GM19452 (cell line): ENCODE results near the gene FSTL4.

Experiments
- ATAC-seq: cut with Tn5 transposase; IDR thresholded peaks from one replicate; pipeline ENCODE4 v1.9.1; 2021; ENCODE audit not compliant: unreplicated experiment

The FSTL4 gene

DNA sequence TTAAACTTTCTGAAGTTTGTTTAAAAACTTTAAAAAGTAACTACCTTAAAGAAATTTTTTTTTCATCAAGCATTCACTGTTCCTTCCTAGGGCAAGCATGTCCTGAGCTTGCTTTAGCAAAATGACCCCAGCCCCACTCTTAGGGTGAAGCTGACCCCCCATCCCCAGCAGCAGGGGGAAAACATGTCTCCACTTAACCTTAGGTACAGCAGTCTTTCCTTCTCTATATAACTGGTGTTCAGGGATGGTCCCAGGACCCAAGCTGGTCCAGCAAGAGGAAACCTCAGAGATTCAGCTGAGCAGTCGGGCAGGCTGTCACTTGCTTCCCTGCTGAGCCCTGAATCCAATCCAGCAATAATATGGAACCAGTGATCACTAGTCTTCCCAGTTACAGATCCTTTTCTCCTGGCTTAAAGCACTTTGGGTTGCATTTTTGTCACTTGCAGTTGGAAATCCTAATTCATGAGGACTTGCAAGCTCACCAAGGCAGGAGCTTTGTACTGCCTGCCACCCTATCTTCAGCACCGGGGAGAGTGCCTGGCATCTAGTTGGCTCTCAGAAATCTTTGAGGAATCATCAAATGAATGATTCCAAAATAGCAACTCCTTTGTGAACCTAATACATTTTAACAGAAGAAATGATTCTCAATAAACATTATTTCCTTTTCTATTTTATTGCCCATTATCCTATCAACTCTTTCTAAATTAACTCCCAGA, 91.2 kb downstream of the FSTL4 start:
- no peak for ATAC-seq

DNA sequence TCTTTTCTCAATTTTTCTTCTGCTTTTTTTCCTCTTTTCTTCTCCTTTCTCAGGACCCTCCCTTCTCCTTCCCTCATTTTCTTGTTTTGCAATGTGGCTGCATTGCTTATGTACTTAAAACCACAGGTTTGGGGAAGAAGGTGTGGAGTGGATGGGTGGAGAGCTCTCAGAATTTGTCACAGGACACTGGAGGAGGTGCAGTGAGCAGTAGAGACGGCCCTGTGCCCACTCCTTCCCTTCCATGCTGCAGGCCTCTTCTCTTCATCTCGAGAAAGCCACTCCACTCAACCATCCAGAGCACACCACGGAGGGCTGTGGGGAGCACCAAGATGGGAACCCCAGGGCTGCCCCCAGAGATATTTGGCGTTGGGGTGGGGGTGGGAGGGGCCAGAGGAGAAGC, 92.3 kb downstream of the FSTL4 start:
- no peak for ATAC-seq

DNA sequence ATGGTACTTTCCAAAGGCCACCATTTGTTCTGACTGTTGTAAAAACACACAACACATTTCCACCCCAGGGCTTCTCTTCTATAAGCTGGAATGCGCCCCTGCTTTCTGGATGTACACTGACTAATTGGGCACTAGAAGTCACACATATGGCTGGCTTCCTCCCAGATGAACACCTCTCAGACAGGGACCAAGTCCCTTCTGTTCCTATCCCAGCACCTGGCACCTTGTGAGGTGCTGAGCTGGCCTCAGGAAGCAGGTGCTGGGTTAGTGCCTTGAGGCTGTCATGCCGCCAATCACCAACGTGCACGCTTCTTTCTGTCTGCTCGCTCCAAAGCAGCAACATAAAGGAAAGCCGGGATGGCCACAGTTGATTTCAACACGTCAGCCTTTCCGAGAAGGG, 93.2 kb downstream of the FSTL4 start:
- no peak for ATAC-seq

DNA sequence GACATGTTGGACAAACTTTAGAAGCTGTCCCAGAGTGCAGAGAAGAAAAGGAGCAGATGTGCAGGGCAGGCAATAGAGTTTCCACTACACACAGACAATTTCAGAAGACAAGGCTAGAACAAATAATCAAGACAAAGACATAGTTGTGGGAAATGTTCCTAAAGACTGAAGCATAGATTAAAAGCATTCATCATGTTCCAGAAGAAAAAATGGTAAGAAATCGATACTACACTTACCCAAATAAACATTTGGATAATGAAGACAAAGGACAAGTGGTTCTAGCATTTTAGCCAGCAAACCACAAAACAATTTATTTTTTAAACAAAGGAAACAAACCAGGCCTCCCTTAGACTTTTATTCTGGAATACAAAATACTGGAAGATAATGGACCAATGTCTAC, 97.9 kb downstream of the FSTL4 start:
- no peak for ATAC-seq

DNA sequence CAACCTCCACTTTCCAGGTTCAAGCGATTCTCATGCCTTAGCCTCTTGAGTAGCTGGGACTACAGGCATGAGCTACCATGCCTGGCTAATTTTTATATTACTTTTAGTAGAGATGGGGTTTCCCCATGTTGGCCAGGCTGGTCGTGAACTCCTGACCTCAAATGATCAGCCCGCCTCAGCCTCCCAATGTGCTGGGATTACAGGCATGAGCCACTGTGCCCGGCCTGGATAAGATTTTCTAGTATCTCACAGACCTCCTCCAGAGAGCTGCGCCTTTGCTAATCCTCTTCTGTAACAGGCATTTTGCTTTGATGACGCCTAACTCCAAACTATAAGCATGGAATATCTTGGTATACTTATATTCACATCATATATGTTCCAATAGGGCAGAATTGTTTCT, 99.4 kb downstream of the FSTL4 start:
- ATAC-seq, result no peak

DNA sequence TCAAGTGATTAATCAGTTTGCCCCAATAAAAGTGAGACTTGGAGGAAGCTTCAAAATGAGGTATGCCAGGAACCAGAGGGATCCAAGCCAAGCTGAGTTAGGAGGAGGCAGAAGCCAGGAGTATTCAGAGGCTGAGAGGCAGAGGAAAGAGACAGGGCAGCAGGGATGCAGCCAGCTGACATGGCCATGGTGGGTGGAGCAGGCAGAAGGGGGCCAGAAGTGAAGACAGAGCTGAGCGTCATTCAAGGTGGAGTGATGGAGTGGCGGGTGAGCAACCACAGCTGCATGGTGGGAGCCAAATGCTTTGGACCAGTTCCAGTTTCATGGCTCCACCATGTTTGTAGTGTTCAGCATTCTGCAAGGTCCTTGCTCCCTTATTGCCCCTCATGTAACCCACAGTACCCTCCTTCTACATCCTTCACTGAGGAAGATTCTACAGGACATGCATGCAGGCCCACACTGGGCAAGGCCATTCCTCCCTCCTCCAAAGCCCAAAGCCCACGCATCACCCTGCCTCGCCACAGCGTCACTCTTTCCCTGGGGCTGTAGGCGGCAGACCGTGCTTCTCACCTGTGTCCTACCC, 100.6 kb downstream of the FSTL4 start:
- no peak for ATAC-seq

DNA sequence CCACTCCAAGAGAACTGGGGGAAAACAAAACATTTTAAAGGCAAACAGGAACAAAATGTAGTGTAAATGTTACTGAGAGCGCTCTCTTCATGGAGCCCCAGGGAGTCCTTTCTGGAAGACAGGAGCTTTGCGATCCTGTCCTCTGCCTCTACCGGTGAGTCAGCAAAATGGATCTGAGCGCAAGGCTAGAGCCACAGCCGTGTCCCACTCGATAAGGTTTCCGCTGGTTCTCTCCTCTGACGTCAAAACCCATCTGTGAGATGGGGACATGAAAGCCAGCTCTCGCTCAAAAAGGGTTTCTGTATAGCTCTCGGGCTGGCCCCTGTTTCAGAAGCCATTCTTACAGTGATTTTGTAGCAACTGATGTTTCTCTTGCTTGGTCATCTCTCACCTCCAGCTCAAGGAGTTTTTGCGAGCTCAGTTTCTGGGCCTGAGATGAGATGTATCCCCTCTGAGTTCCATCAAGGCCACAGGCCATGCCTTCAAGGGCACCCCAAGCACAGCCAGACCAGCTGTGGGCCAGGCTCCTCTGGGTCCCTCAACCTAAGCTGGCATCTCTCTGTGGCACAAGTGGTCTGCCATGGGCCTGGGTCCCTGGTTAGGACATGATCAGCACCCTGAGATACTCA, 101.6 kb downstream of the FSTL4 start:
- no peak for ATAC-seq

DNA sequence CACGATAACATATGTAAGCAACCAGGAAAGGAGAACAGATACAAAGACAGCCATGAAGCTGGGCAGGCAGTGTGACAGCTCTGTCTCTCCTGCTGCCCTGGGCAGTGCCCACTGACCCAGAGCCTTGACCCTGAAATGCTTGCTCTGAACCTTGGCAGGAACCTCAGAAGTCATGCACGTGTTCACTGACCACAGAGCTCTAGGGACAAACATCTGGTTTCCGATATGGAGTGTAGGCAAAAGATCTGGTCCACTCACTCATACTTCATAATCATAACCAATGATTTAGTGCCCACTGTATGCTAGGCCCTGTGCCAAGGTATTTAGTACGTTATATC, 102.6 kb downstream of the FSTL4 start:
- no peak for ATAC-seq

DNA sequence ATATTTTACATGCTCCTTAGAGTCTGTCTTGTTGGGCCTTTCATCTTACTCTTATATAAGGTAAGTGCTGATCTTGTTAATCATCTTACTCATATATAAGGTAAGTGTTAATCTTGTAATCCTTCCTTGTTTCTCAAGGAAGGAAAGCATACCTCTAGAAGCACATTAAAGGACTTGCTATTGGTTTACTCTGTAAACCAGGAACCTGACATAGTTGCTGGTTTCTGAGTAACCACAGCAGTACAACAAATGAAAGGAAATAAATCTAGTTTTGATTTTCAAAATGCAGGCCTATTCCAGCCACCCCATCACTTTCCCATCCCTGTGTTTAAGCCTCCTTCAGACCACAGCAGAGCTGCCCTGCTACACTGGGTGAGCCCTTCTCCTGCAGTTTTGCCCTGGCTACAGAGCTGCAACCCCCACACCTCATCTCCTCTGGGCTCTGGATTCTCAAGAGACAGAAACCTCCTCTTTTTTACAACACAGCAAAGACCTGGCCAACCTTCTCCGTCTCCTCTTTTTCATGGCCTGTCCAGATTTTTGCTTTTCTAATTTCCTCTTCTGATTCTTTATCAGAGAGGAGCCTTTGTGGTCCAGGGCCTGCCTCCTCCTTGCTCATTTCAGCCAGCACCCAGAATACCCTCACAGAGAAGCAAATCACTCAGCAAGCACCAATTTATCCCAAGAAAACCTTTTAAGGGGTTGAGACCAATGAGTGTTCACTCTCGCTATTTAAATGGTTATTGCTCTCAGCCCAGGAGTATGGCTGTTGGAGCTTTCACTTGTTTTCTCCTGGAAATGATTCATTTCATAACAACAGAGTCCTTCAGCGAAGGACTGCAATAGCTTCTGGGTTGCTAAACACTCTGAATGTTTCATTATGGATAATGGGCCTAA, 103.2 kb downstream of the FSTL4 start:
- ATAC-seq, result no peak

DNA sequence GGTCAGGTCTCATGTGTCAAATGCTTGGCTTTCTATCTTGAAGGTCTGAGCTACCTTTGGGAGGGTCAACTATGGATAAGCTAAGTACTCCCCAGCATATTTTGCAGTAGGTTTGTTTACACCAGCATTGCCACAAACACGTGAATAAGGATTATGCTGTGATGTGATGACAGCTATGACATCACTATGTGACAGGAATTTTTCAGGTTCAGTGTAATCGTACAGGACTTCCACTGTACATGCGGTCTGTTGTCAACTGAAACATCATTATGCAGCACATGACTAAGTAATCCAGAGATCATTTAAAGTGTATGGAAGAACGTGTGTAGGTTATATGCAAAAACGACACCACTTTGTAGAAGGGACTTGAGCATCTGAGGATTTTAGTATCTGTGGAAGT, 104.0 kb downstream of the FSTL4 start:
- ATAC-seq, result no peak

DNA sequence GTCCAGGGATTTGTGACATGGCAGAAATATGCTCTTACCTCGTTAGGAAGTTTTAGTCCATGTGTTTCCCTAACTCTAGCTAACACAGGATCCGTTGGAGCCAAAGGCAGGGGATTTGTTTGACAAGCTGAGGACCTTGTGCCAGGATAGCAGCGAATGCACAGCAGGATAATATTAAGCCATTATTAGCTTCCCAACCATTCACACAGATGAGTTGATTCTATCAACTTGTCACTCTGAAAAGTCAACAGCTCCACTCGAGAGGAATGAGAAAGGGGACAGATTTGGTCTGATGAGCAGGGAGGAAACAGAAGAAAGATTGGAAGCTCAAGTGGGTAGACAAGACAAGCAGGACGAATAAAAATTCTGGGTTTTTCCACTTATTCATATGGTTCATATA, 106.2 kb downstream of the FSTL4 start:
- ATAC-seq, result no peak

DNA sequence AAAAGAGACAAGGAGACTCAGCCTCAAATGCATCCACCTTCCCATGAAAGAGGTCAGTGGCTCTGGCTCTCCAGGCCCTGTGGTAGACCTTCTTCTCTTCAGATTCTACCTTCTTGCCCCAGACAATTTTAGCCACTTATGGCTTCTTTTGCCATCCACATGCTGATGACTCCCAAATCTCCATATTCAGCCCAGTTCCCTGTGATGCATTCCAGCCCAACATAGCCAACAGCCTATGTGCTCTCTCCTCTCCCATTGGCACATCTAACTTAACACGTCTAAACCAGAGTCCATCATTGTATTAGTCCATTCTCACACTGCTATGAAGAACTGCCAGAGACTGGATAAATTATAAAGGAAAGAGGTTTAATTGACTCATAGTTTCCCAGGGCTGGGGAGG, 108.8 kb downstream of the FSTL4 start:
- no peak for ATAC-seq

DNA sequence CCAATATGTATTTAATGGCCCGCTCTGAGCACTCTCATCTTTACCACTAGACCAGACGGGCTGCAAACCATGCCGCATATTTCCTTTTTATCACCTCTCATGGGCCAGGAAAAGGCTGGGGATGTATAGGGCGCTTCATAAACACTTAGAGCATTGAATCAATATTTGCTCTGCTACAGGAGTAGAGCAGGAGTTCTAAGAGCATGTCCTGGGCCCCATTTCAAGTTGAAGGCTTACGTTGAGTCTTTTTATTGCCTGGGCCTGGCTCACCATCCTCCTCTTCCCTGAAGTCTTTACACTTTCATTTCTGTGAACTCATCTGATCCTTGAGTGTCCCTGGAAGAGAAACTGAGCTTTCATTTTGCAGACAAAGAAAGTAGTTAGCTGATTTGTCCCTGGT, 112.4 kb downstream of the FSTL4 start:
- no peak for ATAC-seq

DNA sequence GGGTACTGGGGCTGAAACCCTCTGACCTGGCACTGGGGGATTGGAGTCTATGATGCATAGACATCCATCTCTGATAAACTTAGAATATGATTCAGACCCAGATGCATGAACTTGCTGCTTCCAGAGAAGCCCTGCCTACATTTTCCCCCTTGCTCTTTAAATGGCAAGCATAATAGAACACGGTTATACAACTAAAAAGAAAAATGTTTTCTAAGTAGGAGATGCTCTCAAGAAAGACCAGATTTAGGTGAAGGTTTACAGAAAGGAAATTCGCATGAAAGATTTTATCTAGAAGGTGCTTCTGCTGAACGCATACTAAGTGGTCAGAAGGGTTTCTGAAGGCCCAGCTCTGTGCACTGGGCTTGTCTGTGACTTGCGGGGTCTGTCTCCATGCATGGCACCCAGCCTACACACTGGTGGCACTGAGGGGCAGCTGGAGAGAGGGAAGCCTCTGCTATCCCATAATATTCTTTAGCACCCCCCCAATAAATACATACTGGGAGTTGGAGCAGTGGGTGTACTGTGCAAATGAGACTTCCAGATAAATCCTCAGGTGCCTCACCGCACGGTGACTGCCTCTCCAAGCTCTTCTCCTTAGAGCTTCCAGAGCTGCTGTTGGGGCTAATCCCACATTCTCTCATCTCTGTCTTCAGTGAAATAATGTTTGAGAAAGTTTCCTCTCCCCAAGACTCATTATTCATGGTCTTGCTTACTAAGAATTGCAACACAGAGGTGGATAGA, 114.6 kb downstream of the FSTL4 start:
- no peak for ATAC-seq

DNA sequence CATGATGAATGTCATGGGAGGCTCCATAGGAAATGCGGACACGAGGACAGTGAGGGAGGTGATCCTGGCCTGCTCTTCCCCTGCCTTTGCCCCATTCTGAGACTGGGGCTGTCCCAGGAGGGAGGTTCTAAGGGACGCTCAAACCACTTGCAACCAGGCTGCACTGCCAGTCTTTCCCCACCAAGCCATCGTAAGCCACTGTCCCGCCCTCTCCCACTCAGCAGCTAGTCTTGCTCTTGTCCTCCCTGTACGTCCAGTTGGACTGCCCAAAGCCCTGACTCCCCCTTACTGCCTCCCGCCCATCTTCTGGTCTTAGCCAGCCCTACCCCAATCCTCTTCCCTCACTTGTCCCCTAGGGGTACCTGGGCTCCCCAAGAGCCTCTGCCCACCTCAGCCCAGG, 115.7 kb downstream of the FSTL4 start:
- no peak for ATAC-seq

DNA sequence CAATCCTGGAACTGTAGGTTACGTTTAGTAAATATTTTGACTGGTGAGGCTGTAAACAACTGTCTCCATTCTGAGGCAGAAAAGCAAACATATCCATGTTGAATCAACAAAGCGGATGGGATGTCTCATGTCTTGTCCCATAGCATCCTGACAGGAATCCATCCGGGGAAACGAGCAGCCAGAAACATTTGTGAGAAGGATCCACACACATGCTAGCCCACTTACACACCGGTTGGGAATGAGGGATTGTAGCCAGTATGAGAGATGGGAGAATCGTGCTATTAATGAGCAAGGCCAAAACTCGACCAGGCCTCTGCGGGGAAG, 117.5 kb downstream of the FSTL4 start:
- ATAC-seq, result no peak

DNA sequence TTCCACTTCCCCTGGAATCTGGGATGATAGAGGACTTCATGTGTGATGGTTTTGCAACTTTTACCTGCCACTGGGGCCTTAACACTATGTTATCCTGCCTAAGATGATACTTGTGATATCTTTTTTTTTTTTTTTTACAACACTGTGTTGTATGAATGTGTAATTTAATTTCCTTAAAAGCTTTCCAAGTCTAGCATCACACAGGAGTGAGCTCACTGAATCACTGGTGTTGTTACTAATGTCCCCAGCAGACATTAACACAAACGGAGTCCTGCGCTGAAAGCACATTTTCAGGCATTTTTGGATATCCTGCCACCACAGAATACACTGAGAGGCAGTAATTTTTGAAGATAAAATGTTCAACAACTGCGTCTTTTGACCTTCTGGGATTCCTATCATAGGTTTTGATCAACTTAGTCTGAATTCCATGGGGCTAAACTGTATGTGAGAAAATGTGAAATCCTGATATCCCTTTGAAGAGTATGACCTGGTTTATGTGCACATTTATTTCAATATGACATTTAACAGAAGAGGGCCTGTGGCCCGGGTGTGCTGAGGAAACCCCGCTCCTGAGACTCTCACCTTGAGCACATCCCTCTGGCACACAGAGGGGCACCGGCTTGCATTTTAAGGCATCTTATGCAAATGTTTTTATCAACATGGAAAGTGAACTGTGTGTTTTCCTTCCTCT, 118.0 kb downstream of the FSTL4 start:
- ATAC-seq, result no peak

DNA sequence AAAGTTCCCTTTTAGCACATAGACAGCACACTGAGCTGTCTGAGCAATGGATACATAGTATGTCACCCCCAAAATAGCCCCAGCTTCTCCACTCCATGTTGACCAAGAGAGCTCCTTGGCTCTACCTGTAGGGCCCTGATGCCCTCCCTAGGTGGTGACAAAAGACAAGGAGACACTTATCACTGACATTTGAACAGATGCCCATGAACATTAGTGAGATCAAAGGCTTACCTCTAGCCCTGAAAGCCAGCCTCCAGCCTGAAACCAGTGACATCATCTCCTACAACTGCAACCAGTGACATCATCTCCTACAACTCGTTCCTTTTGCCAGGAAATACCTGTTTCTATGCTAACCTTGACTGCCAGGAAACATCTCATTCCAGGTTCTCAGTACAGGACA, 122.7 kb downstream of the FSTL4 start:
- ATAC-seq, result no peak

DNA sequence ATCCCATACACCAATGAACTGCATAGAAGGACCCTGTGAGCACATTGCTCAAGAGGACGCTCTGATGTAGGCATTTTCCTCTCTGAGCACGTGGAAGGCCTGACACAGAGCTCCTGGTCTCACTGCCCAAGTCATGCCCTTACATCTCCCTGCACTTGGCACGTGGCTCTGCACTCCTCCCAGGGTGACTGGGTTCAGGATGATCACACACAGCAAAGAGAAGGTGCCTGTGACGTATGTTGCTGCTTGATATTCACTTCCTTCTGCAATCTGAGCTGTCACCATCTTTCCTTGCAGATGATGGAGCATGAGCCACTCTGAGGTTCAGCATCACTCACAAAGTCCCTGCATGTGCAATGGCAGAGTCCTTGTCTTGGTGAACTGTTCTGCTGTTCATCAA, 125.2 kb downstream of the FSTL4 start:
- ATAC-seq, result no peak

DNA sequence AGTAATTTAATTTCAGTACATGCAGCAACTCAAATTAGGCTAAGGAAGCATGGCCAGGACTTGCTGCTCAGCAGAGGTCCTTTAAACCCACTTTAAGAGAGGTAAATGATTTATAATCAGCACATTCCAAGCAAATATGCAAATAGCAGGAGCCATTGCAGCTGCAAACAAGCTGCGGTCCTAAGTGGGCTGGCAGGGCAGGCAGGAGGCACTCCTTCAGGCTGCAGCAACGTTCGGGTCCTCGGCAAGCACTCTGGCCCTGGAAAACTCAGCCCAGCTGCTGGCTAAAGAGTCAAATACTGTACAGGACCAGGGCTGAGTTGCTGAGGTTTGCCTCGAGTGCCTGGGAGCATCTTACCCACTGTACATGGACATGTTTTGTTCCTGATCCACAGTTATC, 126.9 kb downstream of the FSTL4 start:
- ATAC-seq, result no peak
